B cell (primary cell): Measurements from ENCODE around the gene EPHB1. TPM values are rescaled to one million over a fixed set of nuclear protein-coding genes. Genes with fewer than 3 reads are reported as not detected.

Experiments
- ATAC-seq: fragments of 200-7000 bp; cut with Tn5 transposase; one replicate; pipeline ENCODE4 v1.10.0; 2021; ENCODE audit warnings: low read depth, mild to moderate bottlenecking, moderate number of reproducible peaks, moderate library complexity
- CTCF ChIA-PET: fragments of 350-600 bp; sonication (Branson Sonifier 250); formaldehyde crosslinking; loops from one replicate; lab custom pipeline; 2021; ENCODE audit warnings: antibody characterized with exemption, inconsistent platforms; lab: Charles Lee
- POLR2A ChIA-PET: fragments of 350-600 bp; sonication (Branson Sonifier 250); formaldehyde crosslinking; loops from one replicate; lab custom pipeline; 2021; ENCODE audit warnings: antibody characterized with exemption; lab: Charles Lee
- DNase-seq: peaks from one replicate; pipeline ENCODE4 v3.0.0; 2013
- H2AFZ ChIP-seq: 2 replicates; pipeline ENCODE4 v1.6.1; 2012; ENCODE audit warnings: mild to moderate bottlenecking, low read depth, low read length; ENCODE audit not compliant: insufficient read depth, poor library complexity, severe bottlenecking
- H3K27ac ChIP-seq, 2 donors: 1 replicate in 1 of 2; 2 replicates in 1 of 2; pipeline ENCODE4 v1.5.1; 2012 to 2013; ENCODE audit warnings: low read length in 2 of 2, mild to moderate bottlenecking in 2 of 2, moderate library complexity in 1 of 2
- H3K27me3 ChIP-seq, 4 experiments: fragments of 200-600 bp in 1 of 4; sonication (generic) in 1 of 4; replicated peaks in 1 of 4; 1 replicate in 2 of 4; 2 replicates in 2 of 4; pipeline versions ENCODE4 v1.6.1 to v1.7.0; 2013 to 2016; ENCODE audit warnings: low read length in 3 of 4, mild to moderate bottlenecking in 2 of 4, mixed read lengths in 1 of 4, moderate library complexity in 1 of 4; ENCODE audit not compliant: insufficient read depth in 4 of 4, control insufficient read depth in 3 of 4; ENCODE audit errors: control extremely low read depth in 1 of 4
- H3K36me3 ChIP-seq, 2 experiments: replicated peaks in 1 of 2; 1 replicate in 1 of 2; 2 replicates in 1 of 2; pipeline versions ENCODE4 v1.6.1 to v1.7.1; 2013; ENCODE audit warnings: low read length in 1 of 2; ENCODE audit not compliant: insufficient read depth in 2 of 2, control insufficient read depth in 1 of 2; ENCODE audit errors: control extremely low read depth in 1 of 2, extremely low read depth in 1 of 2
- H3K4me1 ChIP-seq, 2 donors: fragments of 200-600 bp in 1 of 2; sonication (generic) in 1 of 2; 1 replicate in 1 of 2; 2 replicates in 1 of 2; pipeline versions ENCODE4 v1.5.1 to v1.6.1; 2013 to 2017; ENCODE audit warnings: low read length in 2 of 2; ENCODE audit not compliant: control insufficient read depth in 2 of 2, insufficient read depth in 2 of 2
- H3K4me2 ChIP-seq: replicated peaks from 2 replicates; pipeline ENCODE3; 2012; ENCODE audit warnings: mild to moderate bottlenecking, low read depth, low read length; ENCODE audit not compliant: poor library complexity, severe bottlenecking
- H3K4me3 ChIP-seq, 5 experiments: fragments of 200-600 bp in 1 of 5; sonication (generic) in 1 of 5; 1 replicate in 3 of 5; 2 replicates in 2 of 5; pipeline versions ENCODE4 v1.5.1 to v1.7.0; 2011 to 2016; ENCODE audit warnings: low read length in 4 of 5, mild to moderate bottlenecking in 4 of 5, low read depth in 2 of 5, control low read depth in 1 of 5, moderate library complexity in 1 of 5; ENCODE audit not compliant: insufficient read depth in 1 of 5; ENCODE audit errors: control extremely low read depth in 1 of 5, extremely low read depth in 1 of 5
- H3K79me2 ChIP-seq: fragments of 200-600 bp; sonication (generic); one replicate; pipeline ENCODE4 v1.6.0; 2016; ENCODE audit warnings: low read length; ENCODE audit not compliant: control insufficient read depth, insufficient read depth
- H3K9ac ChIP-seq: fragments of 200-600 bp; sonication (generic); 2 replicates; pipeline ENCODE4 v1.6.1; 2017; ENCODE audit warnings: mild to moderate bottlenecking, low read length, moderate library complexity
- H3K9me3 ChIP-seq, 3 donors: one replicate each; pipeline versions ENCODE4 v1.6.1 to v1.7.1; 2013; ENCODE audit warnings: low read length in 2 of 3; ENCODE audit not compliant: control insufficient read depth in 2 of 3, insufficient read depth in 1 of 3; ENCODE audit errors: control extremely low read depth in 1 of 3
- H4K20me1 ChIP-seq: 2 replicates; pipeline ENCODE4 v1.6.0; 2012; ENCODE audit warnings: mild to moderate bottlenecking, low read length; ENCODE audit not compliant: insufficient read depth, control insufficient read depth, poor library complexity, severe bottlenecking
- H3K27ac Mint-ChIP-seq: one replicate; pipeline ENCODE4 v1.8.0; 2021; ENCODE audit warnings: mixed read lengths
- H3K27me3 Mint-ChIP-seq: one replicate; pipeline ENCODE4 v1.8.0; 2021; ENCODE audit warnings: mixed read lengths
- H3K4me1 Mint-ChIP-seq: one replicate; pipeline ENCODE4 v1.8.0; 2021; ENCODE audit warnings: mixed read lengths
- H3K4me3 Mint-ChIP-seq: one replicate; pipeline ENCODE4 v1.8.0; 2021; ENCODE audit warnings: mixed read lengths
- H3K9me3 Mint-ChIP-seq: one replicate; pipeline ENCODE4 v1.8.0; 2022; ENCODE audit warnings: mixed read lengths; ENCODE audit not compliant: insufficient read depth
- CTCF ChIP-seq: fragments of 200-600 bp; IDR thresholded peaks from one replicate; pipeline ENCODE4 v1.8.0; 2022; ENCODE audit warnings: antibody characterized with exemption, mild to moderate bottlenecking
- EZH2 ChIP-seq: IDR thresholded peaks from 2 replicates; pipeline ENCODE4 v1.6.1; 2012; ENCODE audit warnings: borderline replicate concordance, low read depth, mild to moderate bottlenecking, moderate library complexity, low read length; ENCODE audit not compliant: insufficient read depth, poor library complexity, severe bottlenecking
- WGBS: methylation state at CpG from one replicate; pipeline ENCODE4 v1.1.5; 2013; ENCODE audit warnings: missing lambda C conversion rate; ENCODE audit not compliant: insufficient coverage; 5-methylcytosine and 5-hydroxymethylcytosine counted together
- intact Hi-C: fragments of 100-400 bp; cut with micrococcal nuclease; formaldehyde crosslinking; loops from one replicate; pipeline ENCODE4 v1.10.0; 2022
- polyA minus RNA-seq: library from RNA; depleted of rRNA, polyadenylated mRNA; stranded (reverse); fragments of >200 nt; gene quantifications from 2 replicates; pipeline ENCODE4 v1.2.3, GENCODE V29; 2012
- polyA plus RNA-seq: library from polyadenylated mRNA; depleted of rRNA; stranded (reverse); fragments of >200 nt; gene quantifications from 2 replicates; pipeline ENCODE4 v1.2.3, GENCODE V29; 2012
- total RNA-seq, 2 donors: library from RNA; stranded (reverse); fragments of 120-200 nt in 1 of 2; gene quantifications; 1 replicate in 1 of 2; 2 replicates in 1 of 2; pipeline versions ENCODE4 v1.2.3 to v1.2.4, GENCODE V29; 2013 to 2022

EPHB1 gene
- total RNA-seq (0.87 TPM in 1 of 2 replicates, not detected in the other), polyA plus RNA-seq (0.01 and 0.06 TPM in 2 replicates), polyA minus RNA-seq (0.09 and 0.36 TPM in 2 replicates)
- total RNA-seq (2013), result 0.30 TPM

GRCh38 chr3:134794950-134795745, at the start of gene EPHB1:
Gene EPHB1, plus strand, starts transcription at chr3:134795260.
- H3K9me3 ChIP-seq, result no peaks in the 10 kb centered on the region
- TF ChIP-seq CTCF (peak; percentile 83), EZH2 (no peak)
- peak within 1 kb of the TSS; percentile 64 for H3K9ac ChIP-seq
- H4K20me1 ChIP-seq, result no peaks in the 10 kb centered on the region
- H3K36me3 ChIP-seq, result no peaks in the 10 kb centered on the region
- no peaks in the 10 kb centered on the region for H3K79me2 ChIP-seq
- peaks cover 44% of the 10 kb centered on the region for H3K27me3 Mint-ChIP-seq
- no peak within 1 kb of the TSS for H3K27ac Mint-ChIP-seq
- peak within 1 kb of the TSS; percentile 17 to 55 (median 37) for H3K4me3 ChIP-seq
- H3K4me1 Mint-ChIP-seq, result peaks cover 12% of the 10 kb centered on the region
- peaks cover 0 to 44% (median 8%) of the 10 kb centered on the region in 4 experiments for H3K27me3 ChIP-seq
- peak; percentile 81 for ATAC-seq
- DNase-seq, result peak; percentile 80
- H3K4me3 Mint-ChIP-seq, result peak within 1 kb of the TSS; percentile 97
- peak within 1 kb of the TSS; percentile 86 for H3K4me2 ChIP-seq
- WGBS, result 2% methylated on average over 61 of the region's 70 CpGs
- H2AFZ ChIP-seq, result peak within 1 kb of the TSS; percentile 72
- intact Hi-C loops, result no loop called here
- POLR2A ChIA-PET, result no interaction called here
- no peaks in the 10 kb centered on the region for H3K9me3 Mint-ChIP-seq
- CTCF ChIA-PET, result interaction anchor here (0.7 to 5.4 kb wide), 15 partner anchors 9 to 1247 kb away, joined by 3 to 61 read pairs (median 5); no protein-coding TSS in a partner anchor
- H3K4me1 ChIP-seq, result peaks cover 14 to 16% of the 10 kb centered on the region in 2 donors
- no peak within 1 kb of the TSS for H3K27ac ChIP-seq

DNA sequence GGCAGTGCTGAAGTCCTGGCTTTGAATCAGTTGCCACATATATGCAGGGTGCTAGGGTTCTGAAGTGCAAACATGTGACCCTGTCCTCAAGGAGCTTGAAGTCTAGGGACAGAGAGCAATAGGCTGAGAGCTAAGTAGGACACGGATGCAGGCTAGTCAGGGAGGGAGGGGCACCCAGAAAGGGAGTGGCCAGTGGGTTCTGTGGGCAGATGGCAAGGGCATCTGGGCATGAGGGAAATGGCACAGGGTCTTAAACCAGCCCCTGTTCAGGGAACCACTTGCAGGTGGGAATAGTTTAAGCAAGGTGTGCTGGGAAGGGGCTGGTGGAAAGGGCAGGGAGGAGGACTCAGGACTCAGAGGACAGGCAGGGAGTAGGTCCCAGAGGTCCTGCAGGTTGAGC, 46.4 kb upstream of the EPHB1 start:
- H3K27ac Mint-ChIP-seq, result no peak overlapping the region
- Histone ChIP-seq H3K9ac (no peak overlapping the region), H3K4me1 (no peaks in the 10 kb centered on the region), H2AFZ (no peak overlapping the region), H4K20me1 (no peaks in the 10 kb centered on the region), H3K36me3 (no peaks in the 10 kb centered on the region), H3K79me2 (no peaks in the 10 kb centered on the region), H3K27ac (no peak overlapping the region), H3K4me3 (no peak overlapping the region), H3K27me3 (no peaks in the 10 kb centered on the region), H3K9me3 (peaks cover 0 to 4% (median 0%) of the 10 kb centered on the region in 3 donors), H3K4me2 (no peak overlapping the region)
- ATAC-seq (no peak), DNase-seq (no peak)
- H3K4me1 Mint-ChIP-seq, result no peaks in the 10 kb centered on the region
- peaks cover 3% of the 10 kb centered on the region for H3K27me3 Mint-ChIP-seq
- ChIA-PET POLR2A (no interaction called here), CTCF (no interaction called here)
- WGBS, result 100% methylated on average over 1 of the region's 1 CpG
- H3K9me3 Mint-ChIP-seq, result peaks cover 3% of the 10 kb centered on the region
- intact Hi-C loops, result no loop called here
- H3K4me3 Mint-ChIP-seq, result no peak overlapping the region
- TF ChIP-seq CTCF, result no peak
- no peak for TF ChIP-seq EZH2
